ENCODE data around the gene OR2L13. TPM values are rescaled to one million over a fixed set of nuclear protein-coding genes. Genes with fewer than 3 reads are reported as not detected.

Gene OR2L13
- total RNA-seq, 1 donor from 2014 or later = not detected

GRCh38 chr1:248111157-248111556 is 16.2 kb downstream of the OR2L13 start:
- H3K4me1 Mint-ChIP-seq = no peaks in the 10 kb centered on the region
- H3K9me3 Mint-ChIP-seq = peaks cover 75% of the 10 kb centered on the region

GRCh38 chr1:248114890-248115289 is 19.9 kb downstream of the OR2L13 start:
- TF ChIP-seq CTCF (IDR thresholded peaks at IDR 0.05; ENCODE audit: unreplicated experiment) = no peak
- Mint-ChIP-seq H3K4me3 (no peak overlapping the region), H3K4me1 (no peaks in the 10 kb centered on the region), H3K36me3 (no peaks in the 10 kb centered on the region), H3K27ac (no peak overlapping the region), H3K9me3 (peaks cover 46% of the 10 kb centered on the region), H3K27me3 (ENCODE audit: low read depth) (no peaks in the 10 kb centered on the region)
- DNase-seq (ENCODE audit: low spot score in 2 of 2, unreplicated experiment in 2 of 2) = no peak

More at GRCh38 chr1:248111157-248111556, 16.2 kb downstream of the OR2L13 start:
- H3K27me3 Mint-ChIP-seq (ENCODE audit: low read depth) = no peaks in the 10 kb centered on the region
- no peak overlapping the region for H3K4me3 Mint-ChIP-seq
- no peak for DNase-seq (ENCODE audit: low spot score in 2 of 2, unreplicated experiment in 2 of 2)
- no peaks in the 10 kb centered on the region for H3K36me3 Mint-ChIP-seq
- TF ChIP-seq CTCF (IDR thresholded peaks at IDR 0.05; ENCODE audit: unreplicated experiment) = no peak
- H3K27ac Mint-ChIP-seq = no peak overlapping the region

- no peaks in the 10 kb centered on the region for H3K4me1 Mint-ChIP-seq
- H3K4me3 Mint-ChIP-seq = no peak overlapping the region
- no peak overlapping the region for H3K27ac Mint-ChIP-seq
- DNase-seq (ENCODE audit: low spot score in 2 of 2, unreplicated experiment in 2 of 2) = no peak
- TF ChIP-seq CTCF (IDR thresholded peaks at IDR 0.05; ENCODE audit: unreplicated experiment) = no peak
- H3K27me3 Mint-ChIP-seq (ENCODE audit: low read depth) = no peaks in the 10 kb centered on the region
- H3K9me3 Mint-ChIP-seq = peaks cover 77% of the 10 kb centered on the region
- H3K36me3 Mint-ChIP-seq = no peaks in the 10 kb centered on the region
Measured at GRCh38 chr1:248127653-248128052, 32.7 kb downstream of the OR2L13 start.

- no peak for TF ChIP-seq CTCF (IDR thresholded peaks at IDR 0.05; ENCODE audit: unreplicated experiment)
- Mint-ChIP-seq H3K4me3 (no peak overlapping the region), H3K27me3 (ENCODE audit: low read depth) (no peaks in the 10 kb centered on the region), H3K4me1 (no peaks in the 10 kb centered on the region), H3K9me3 (peaks cover 80% of the 10 kb centered on the region), H3K36me3 (peaks cover 1% of the 10 kb centered on the region), H3K27ac (no peak overlapping the region)
- no peak for DNase-seq (ENCODE audit: low spot score in 2 of 2, unreplicated experiment in 2 of 2)
Measured at GRCh38 chr1:248136811-248137210, 41.8 kb downstream of the OR2L13 start.

- Mint-ChIP-seq H3K4me1 (no peaks in the 10 kb centered on the region), H3K27me3 (ENCODE audit: low read depth) (no peaks in the 10 kb centered on the region), H3K36me3 (peaks cover 1% of the 10 kb centered on the region), H3K9me3 (peaks cover 82% of the 10 kb centered on the region), H3K4me3 (no peak overlapping the region), H3K27ac (no peak overlapping the region)
- no peak for DNase-seq (ENCODE audit: low spot score in 2 of 2, unreplicated experiment in 2 of 2)
- TF ChIP-seq CTCF (IDR thresholded peaks at IDR 0.05; ENCODE audit: unreplicated experiment) = no peak
Measured at GRCh38 chr1:248140846-248141245, 45.9 kb downstream of the OR2L13 start.

- no peak for TF ChIP-seq CTCF (IDR thresholded peaks at IDR 0.05; ENCODE audit: unreplicated experiment)
- H3K36me3 Mint-ChIP-seq = peaks cover 1% of the 10 kb centered on the region
- DNase-seq (ENCODE audit: low spot score in 2 of 2, unreplicated experiment in 2 of 2) = no peak
- no peak overlapping the region for H3K27ac Mint-ChIP-seq
- H3K4me1 Mint-ChIP-seq = no peaks in the 10 kb centered on the region
- H3K27me3 Mint-ChIP-seq (ENCODE audit: low read depth) = no peaks in the 10 kb centered on the region
- peaks cover 86% of the 10 kb centered on the region for H3K9me3 Mint-ChIP-seq
- no peak overlapping the region for H3K4me3 Mint-ChIP-seq
Measured at GRCh38 chr1:248143311-248143710, 48.3 kb downstream of the OR2L13 start.

Data from mesothelial cell of epicardium (in vitro differentiated cells).